ENCODE measurements around the gene HES4.

- TF ChIP-seq, protein P1, sequence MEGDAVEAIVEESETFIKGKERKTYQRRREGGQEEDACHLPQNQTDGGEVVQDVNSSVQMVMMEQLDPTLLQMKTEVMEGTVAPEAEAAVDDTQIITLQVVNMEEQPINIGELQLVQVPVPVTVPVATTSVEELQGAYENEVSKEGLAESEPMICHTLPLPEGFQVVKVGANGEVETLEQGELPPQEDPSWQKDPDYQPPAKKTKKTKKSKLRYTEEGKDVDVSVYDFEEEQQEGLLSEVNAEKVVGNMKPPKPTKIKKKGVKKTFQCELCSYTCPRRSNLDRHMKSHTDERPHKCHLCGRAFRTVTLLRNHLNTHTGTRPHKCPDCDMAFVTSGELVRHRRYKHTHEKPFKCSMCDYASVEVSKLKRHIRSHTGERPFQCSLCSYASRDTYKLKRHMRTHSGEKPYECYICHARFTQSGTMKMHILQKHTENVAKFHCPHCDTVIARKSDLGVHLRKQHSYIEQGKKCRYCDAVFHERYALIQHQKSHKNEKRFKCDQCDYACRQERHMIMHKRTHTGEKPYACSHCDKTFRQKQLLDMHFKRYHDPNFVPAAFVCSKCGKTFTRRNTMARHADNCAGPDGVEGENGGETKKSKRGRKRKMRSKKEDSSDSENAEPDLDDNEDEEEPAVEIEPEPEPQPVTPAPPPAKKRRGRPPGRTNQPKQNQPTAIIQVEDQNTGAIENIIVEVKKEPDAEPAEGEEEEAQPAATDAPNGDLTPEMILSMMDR (IDR thresholded peaks at IDR 0.05), result no peak
- no peak for TF ChIP-seq POLR2A (IDR thresholded peaks at IDR 0.05)
Observed at GRCh38 chr1:1034439-1034781, 34.5 kb upstream of the HES4 start.

Data from lower leg skin (tissue), 3 donors.